H1 (cell line): ENCODE results near the gene ZNF536.

ENCODE experiments used
- ASH2L ChIP-seq: fragments of 200-600, 300-600 bp; sonication (generic); IDR thresholded peaks from one replicate; pipeline ENCODE4 v1.7.1; 2017; ENCODE audit warnings: low read length
- CEBPB ChIP-seq: IDR thresholded peaks from 2 replicates; pipeline ENCODE4 v1.6.1; 2012; ENCODE audit warnings: low read depth, low read length
- CREB1 ChIP-seq: IDR thresholded peaks from 2 replicates; pipeline ENCODE4 v1.6.1; 2012; ENCODE audit warnings: inconsistent platforms
- TF ChIP-seq, protein P1 (sequence below), 3 experiments: IDR thresholded peaks; 1 replicate in 2 of 3; 2 replicates in 1 of 3; pipeline versions ENCODE4 v1.5.1 to v1.6.1; 2011; ENCODE audit warnings: low read length in 3 of 3, mild to moderate bottlenecking in 3 of 3, inconsistent platforms in 2 of 3, low read depth in 1 of 3, moderate library complexity in 1 of 3; ENCODE audit not compliant: insufficient read depth in 1 of 3; ENCODE audit errors: control extremely low read depth in 1 of 3

- TF ChIP-seq, protein P1, sequence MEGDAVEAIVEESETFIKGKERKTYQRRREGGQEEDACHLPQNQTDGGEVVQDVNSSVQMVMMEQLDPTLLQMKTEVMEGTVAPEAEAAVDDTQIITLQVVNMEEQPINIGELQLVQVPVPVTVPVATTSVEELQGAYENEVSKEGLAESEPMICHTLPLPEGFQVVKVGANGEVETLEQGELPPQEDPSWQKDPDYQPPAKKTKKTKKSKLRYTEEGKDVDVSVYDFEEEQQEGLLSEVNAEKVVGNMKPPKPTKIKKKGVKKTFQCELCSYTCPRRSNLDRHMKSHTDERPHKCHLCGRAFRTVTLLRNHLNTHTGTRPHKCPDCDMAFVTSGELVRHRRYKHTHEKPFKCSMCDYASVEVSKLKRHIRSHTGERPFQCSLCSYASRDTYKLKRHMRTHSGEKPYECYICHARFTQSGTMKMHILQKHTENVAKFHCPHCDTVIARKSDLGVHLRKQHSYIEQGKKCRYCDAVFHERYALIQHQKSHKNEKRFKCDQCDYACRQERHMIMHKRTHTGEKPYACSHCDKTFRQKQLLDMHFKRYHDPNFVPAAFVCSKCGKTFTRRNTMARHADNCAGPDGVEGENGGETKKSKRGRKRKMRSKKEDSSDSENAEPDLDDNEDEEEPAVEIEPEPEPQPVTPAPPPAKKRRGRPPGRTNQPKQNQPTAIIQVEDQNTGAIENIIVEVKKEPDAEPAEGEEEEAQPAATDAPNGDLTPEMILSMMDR (IDR thresholded peaks at IDR 0.05; ENCODE audit: control extremely low read depth in 1 of 3, insufficient read depth in 1 of 3, low read depth in 1 of 3, low read length in 3 of 3), result no peak
- TF ChIP-seq CREB1 (no peak), CEBPB (no peak), ASH2L (no peak)
Measured at GRCh38 chr19:30428844-30429243, 56.7 kb downstream of the ZNF536 start.
